GM12878 (cell line): ENCODE measurements around the gene GRK5. TPM values are rescaled to one million over a fixed set of nuclear protein-coding genes. Genes with fewer than 3 reads are reported as not detected.

Source experiments
- ATAC-seq: fragments of 200-7000 bp; cut with Tn5 transposase; 3 replicates; pipeline ENCODE4 v1.9.1; 2020; ENCODE audit warnings: mild to moderate bottlenecking, moderate library complexity
- BruUV-seq: library from RNA; stranded (reverse); fragments of 400-500 nt; replicated peaks from 2 replicates; lab custom pipeline; 2021; lab: Mats Ljungman, UMichigan
- CTCF ChIA-PET: fragments of 300-600 bp; sonication (Branson Sonifier 250); formaldehyde crosslinking; extraction: SDS; loops from one replicate; lab custom pipeline; 2021; ENCODE audit warnings: inconsistent platforms; lab: Yijun Ruan, JAX
- POLR2A ChIA-PET: fragments of 350-600 bp; formaldehyde crosslinking; extraction: SDS; loops from one replicate; lab custom pipeline; 2021; ENCODE audit warnings: inconsistent platforms; lab: Charles Lee
- RAD21 ChIA-PET: fragments of 300-600 bp; sonication (Branson Sonifier 250); formaldehyde crosslinking; loops from one replicate; lab custom pipeline; 2023; ENCODE audit warnings: antibody characterized with exemption; ENCODE audit not compliant: unreplicated experiment; lab: Charles Lee
- SMC1A ChIA-PET: fragments of 300-600 bp; sonication (Branson Sonifier 250); formaldehyde crosslinking; loops from one replicate; lab custom pipeline; 2023; ENCODE audit not compliant: unreplicated experiment, uncharacterized antibody; lab: Charles Lee
- DNase-seq: peaks from one replicate; pipeline ENCODE4 v3.0.0-alpha.2; 2011; ENCODE audit warnings: low read depth, low spot score
- FAIRE-seq: peaks from 3 replicates; lab custom pipeline; 2011; peaks lifted over from hg19 to GRCh38; lab: Jason Lieb, UNC
- H2AFZ ChIP-seq: 2 replicates; pipeline ENCODE4 v1.6.0; 2011; ENCODE audit warnings: low read depth, low read length, control low read depth; ENCODE audit not compliant: control insufficient read depth
- H3K27ac ChIP-seq: 2 replicates; pipeline ENCODE4 v1.5.1; 2011; ENCODE audit warnings: control low read depth; ENCODE audit not compliant: control insufficient read depth, insufficient read depth
- H3K27me3 ChIP-seq, 2 experiments: replicated peaks in 1 of 2; 2 replicates each; pipeline versions ENCODE4 v1.6.0 to v1.6.1; 2011; ENCODE audit warnings: low read length in 1 of 2; ENCODE audit not compliant: control insufficient read depth in 2 of 2, insufficient read depth in 2 of 2
- H3K36me3 ChIP-seq, 2 experiments: 2 replicates each; pipeline ENCODE4 v1.5.1; 2011; ENCODE audit warnings: low read length in 1 of 2; ENCODE audit not compliant: control insufficient read depth in 2 of 2, insufficient read depth in 2 of 2
- H3K4me1 ChIP-seq: 2 replicates; pipeline ENCODE4 v1.6.1; 2011; ENCODE audit warnings: mild to moderate bottlenecking, low read length, moderate library complexity, mixed read lengths; ENCODE audit not compliant: control insufficient read depth, insufficient read depth
- H3K4me2 ChIP-seq: 2 replicates; pipeline ENCODE4 v1.6.0; 2011; ENCODE audit warnings: control low read depth; ENCODE audit not compliant: control insufficient read depth, insufficient read depth
- H3K4me3 ChIP-seq: fragments of 200-600 bp; sonication (generic); 2 replicates; pipeline ENCODE4 v1.5.1; 2016
- H3K79me2 ChIP-seq: 2 replicates; pipeline ENCODE4 v1.6.0; 2011; ENCODE audit warnings: low read length; ENCODE audit not compliant: control insufficient read depth, insufficient read depth
- H3K9ac ChIP-seq: 2 replicates; pipeline ENCODE4 v1.8.0; 2011; ENCODE audit warnings: low read length, control low read depth, mixed read lengths; ENCODE audit not compliant: control insufficient read depth, insufficient read depth
- H3K9me3 ChIP-seq: replicated peaks from 3 replicates; pipeline ENCODE4 v1.5.1; 2011; ENCODE audit warnings: mild to moderate bottlenecking, low read length; ENCODE audit not compliant: control insufficient read depth, insufficient read depth
- H4K20me1 ChIP-seq: 2 replicates; pipeline ENCODE4 v1.6.0; 2011; ENCODE audit not compliant: control insufficient read depth, insufficient read depth
- ASH2L ChIP-seq: fragments of 300-600, 200-600 bp; sonication (generic); IDR thresholded peaks from 2 replicates; pipeline ENCODE4 v1.6.1; 2017; ENCODE audit warnings: low read depth, mild to moderate bottlenecking, borderline replicate concordance
- E4F1 ChIP-seq: fragments of 450-650 bp; IDR thresholded peaks from 2 replicates; pipeline ENCODE4 v1.6.1; 2018; ENCODE audit warnings: borderline replicate concordance, mild to moderate bottlenecking; ENCODE audit not compliant: partially characterized antibody
- ELK1 ChIP-seq: IDR thresholded peaks from 2 replicates; pipeline ENCODE4 v1.6.1; 2012; ENCODE audit warnings: low read depth, low read length, improper control_type of control experiment
- EP300 ChIP-seq, 2 experiments: fragments of 150-350 bp in 1 of 2; IDR thresholded peaks; 2 replicates each; pipeline ENCODE4 v1.6.1; 2011 to 2012; ENCODE audit warnings: low read depth in 2 of 2, low read length in 2 of 2, borderline replicate concordance in 1 of 2, improper control_type of control experiment in 1 of 2, inconsistent platforms in 1 of 2; ENCODE audit not compliant: control insufficient read depth in 1 of 2
- HDGF ChIP-seq: fragments of 450-650 bp; IDR thresholded peaks from 2 replicates; pipeline ENCODE4 v1.6.1; 2016; ENCODE audit warnings: antibody characterized with exemption
- IKZF1 ChIP-seq: fragments of 450-650 bp; conservative IDR thresholded peaks from 2 replicates; pipeline ENCODE4 v1.6.1; 2017; ENCODE audit warnings: antibody characterized with exemption, mild to moderate bottlenecking
- JUNB ChIP-seq: IDR thresholded peaks from 2 replicates; pipeline ENCODE4 v1.6.1; 2016; ENCODE audit warnings: antibody characterized with exemption, mild to moderate bottlenecking
- MEF2B ChIP-seq: fragments of 450-650 bp; IDR thresholded peaks from 2 replicates; pipeline ENCODE4 v1.6.1; 2018; ENCODE audit warnings: mild to moderate bottlenecking, moderate library complexity; ENCODE audit not compliant: partially characterized antibody, poor library complexity, severe bottlenecking
- MTA2 ChIP-seq: fragments of 450-650 bp; IDR thresholded peaks from 2 replicates; pipeline ENCODE4 v1.6.1; 2016; ENCODE audit warnings: low read depth, mild to moderate bottlenecking, moderate library complexity
- NFYB ChIP-seq: IDR thresholded peaks from 2 replicates; pipeline ENCODE4 v1.6.1; 2011; ENCODE audit warnings: low read depth, mild to moderate bottlenecking, low read length, improper control_type of control experiment, moderate library complexity; ENCODE audit not compliant: insufficient read depth
- POLR2AphosphoS2 ChIP-seq: IDR thresholded peaks from 2 replicates; pipeline ENCODE4 v1.6.1; 2011; ENCODE audit warnings: low read depth, mild to moderate bottlenecking, low read length, improper control_type of control experiment, moderate library complexity
- POU2F2 ChIP-seq: IDR thresholded peaks from 3 replicates; pipeline ENCODE4 v1.6.1; 2011; ENCODE audit warnings: low read depth, mild to moderate bottlenecking, low read length, borderline replicate concordance
- SMAD5 ChIP-seq: IDR thresholded peaks from 2 replicates; pipeline ENCODE4 v1.6.1; 2016; ENCODE audit warnings: antibody characterized with exemption, low read depth
- WGBS: methylation state at CpG from one replicate; pipeline ENCODE4 v1.1.6; 2016; ENCODE audit warnings: low lambda C conversion rate; ENCODE audit not compliant: insufficient replicate concordance, insufficient coverage; ENCODE audit errors: missing lambda C conversion rate; 5-methylcytosine and 5-hydroxymethylcytosine counted together
- in situ Hi-C: fragments of 300-500 bp; cut with MboI; formaldehyde crosslinking; loops from 9 replicates; pipeline ENCODE4 v1.14.3; 2018; ENCODE audit warnings: mixed read lengths
- intact Hi-C: fragments of 100-400 bp; cut with micrococcal nuclease; formaldehyde crosslinking; loops from one replicate; pipeline ENCODE4 v1.14.2; 2022; ENCODE audit not compliant: unreplicated experiment
- polyA plus RNA-seq, 11 experiments: library from polyadenylated mRNA; depleted of rRNA in 4 of 11; unstranded in 6 of 11; stranded (reverse) in 5 of 11; fragments of >200 nt; fragmentation: Nextera tagmentation in 4 of 11; fragmentation: Illumina TruSeq in 1 of 11; extraction: Ambion mirVana in 4 of 11; extraction: Trizol in 1 of 11; gene quantifications; 1 replicate in 1 of 11; 2 replicates in 10 of 11; pipeline versions ENCODE4 v1.2.1 to v1.2.3, GENCODE V29; 2011 to 2016; ENCODE audit warnings: inconsistent platforms in 2 of 11, missing spikeins in 2 of 11, low read depth in 1 of 11
- total RNA-seq, 4 experiments: library from RNA; depleted of rRNA in 3 of 4; stranded (reverse); fragments of >200 nt in 3 of 4; fragmentation: Illumina TruSeq in 1 of 4; extraction: Trizol in 1 of 4; gene quantifications; 2 replicates each; pipeline versions ENCODE4 v1.2.1 to v1.2.3, GENCODE V29; 2013 to 2021

The GRK5 gene
- total and polyA plus RNA-seq, 10 of the 15 experiments (the other 5 are each of a cell fraction or from before 2014, with no cell fraction given), result 0.11 to 22.1 (median 10.0) TPM

- ChIA-PET POLR2A (interaction anchor here (0.6 to 2.2 kb wide), 7 partner anchors 55 to 270 kb away, joined by 3 to 6 read pairs (median 4); partner anchors contain the start of gene GRK5), SMC1A (interaction anchor here (0.5 to 2.8 kb wide), 14 partner anchors 9 to 209 kb away, joined by 3 to 8 read pairs (median 4); no protein-coding TSS in a partner anchor), CTCF (interaction anchor here (0.7 to 5.5 kb wide), 16 partner anchors 11 to 180 kb away, joined by 3 to 43 read pairs (median 4); partner anchors contain the start of gene GRK5), RAD21 (interaction anchor here (0.7 to 7.0 kb wide), 10 partner anchors 19 to 119 kb away, joined by 3 to 46 read pairs (median 4); partner anchors contain the start of gene GRK5)
- H3K36me3 ChIP-seq, result no peaks in the 10 kb centered on the region; a peak in 1 of 4 replicates
- no TSS peak for BruUV-seq
- WGBS, result 82% methylated on average over 24 of the region's 24 CpGs
- intact Hi-C loops (loop anchor here (1.0 to 10.0 kb wide), 2 partner anchors 39 to 234 kb away; no protein-coding TSS in a partner anchor), in situ Hi-C loops (no loop called here)
- H3K79me2 ChIP-seq, result peaks cover 58% of the 10 kb centered on the region
- no peaks in the 10 kb centered on the region for H3K9me3 ChIP-seq
- no peak for DNase-seq
- H2AFZ ChIP-seq, result peak overlapping the region; percentile 41; the same call in 1 of the 2 replicates
- H3K27me3 ChIP-seq, result no peaks in the 10 kb centered on the region
- no peak for FAIRE-seq
- H3K27ac ChIP-seq, result peak overlapping the region; percentile 71
- H3K4me2 ChIP-seq, result peak overlapping the region; percentile 91
- ATAC-seq, result no peak
- H3K4me3 ChIP-seq, result peak overlapping the region; percentile 47; the same call in 1 of the 2 replicates
- peaks cover 84% of the 10 kb centered on the region for H3K4me1 ChIP-seq
- TF ChIP-seq EP300 (IDR thresholded peaks at IDR 0.05; ENCODE audit: borderline replicate concordance in 1 of 2, control insufficient read depth in 1 of 2, low read depth in 2 of 2, low read length in 2 of 2) (no peak), JUNB (no peak), E4F1 (no peak), IKZF1 (peak; percentile 23; the same call in 1 of the 2 replicates), POLR2AphosphoS2 (no peak), ASH2L (no peak), HDGF (peak; percentile 69; the same call in 1 of the 2 replicates), MTA2 (no peak), NFYB (no peak), MEF2B (peak; percentile 4), SMAD5 (no peak), ELK1 (no peak), POU2F2 (no peak)
- H3K9ac ChIP-seq, result peak overlapping the region; percentile 44; the same call in 1 of the 2 replicates
- H4K20me1 ChIP-seq, result peaks cover 4% of the 10 kb centered on the region; the same call in 1 of the 2 replicates
These were observed 101.4 kb downstream of the GRK5 start for GRCh38 chr10:119308551-119309422.
